Tibial artery (tissue), 4 donors: Measurements from ENCODE around the gene DYRK4.

ENCODE experiments used
- DNase-seq, 2 donors: peaks; one replicate each; pipeline ENCODE4 v3.0.0-alpha.2; 2019
- H3K27ac ChIP-seq, 2 donors: fragments of 200-600 bp; sonication (generic) in 1 of 2; 1 replicate in 1 of 2; 2 replicates in 1 of 2; pipeline ENCODE4 v1.5.1; 2018 to 2019; ENCODE audit warnings: mild to moderate bottlenecking in 1 of 2
- H3K27me3 ChIP-seq, 2 donors: fragments of 200-600 bp; sonication (generic) in 1 of 2; one replicate each; pipeline versions ENCODE4 v1.5.1 to v1.6.0; 2016 to 2019
- H3K36me3 ChIP-seq, 3 donors: fragments of 200-600 bp; sonication (generic) in 2 of 3; one replicate each; pipeline ENCODE4 v1.5.1; 2016 to 2019; ENCODE audit warnings: mild to moderate bottlenecking in 2 of 3
- H3K4me1 ChIP-seq, 4 donors: fragments of 200-600 bp; sonication (generic) in 2 of 4; 1 replicate in 3 of 4; 2 replicates in 1 of 4; pipeline ENCODE4 v1.5.1; 2016 to 2019
- H3K4me3 ChIP-seq, 2 donors: fragments of 200-600 bp; sonication (generic) in 1 of 2; 1 replicate in 1 of 2; 2 replicates in 1 of 2; pipeline ENCODE4 v1.5.1; 2018 to 2019; ENCODE audit warnings: mild to moderate bottlenecking in 2 of 2
- H3K9me3 ChIP-seq, 3 donors: fragments of 200-600 bp; sonication (generic) in 1 of 3; one replicate each; pipeline ENCODE4 v1.5.1; 2016 to 2019
- CTCF ChIP-seq, 2 experiments: fragments of 200-600 bp in 1 of 2; fragments of 450-650 bp in 1 of 2; IDR thresholded peaks; one replicate each; pipeline ENCODE4 v1.5.1; 2017 to 2019; ENCODE audit warnings: antibody characterized with exemption in 2 of 2, mild to moderate bottlenecking in 1 of 2, moderate library complexity in 1 of 2
- intact Hi-C: fragments of 100-400 bp; cut with DNase I; formaldehyde crosslinking; loops from one replicate; pipeline ENCODE4 v1.15.0; 2023; ENCODE audit warnings: low total_unique reads

DYRK4 gene

GRCh38 chr12:4530982-4531586 is 30.9 kb upstream of the DYRK4 start:
- Histone ChIP-seq H3K4me1 (no peaks in the 10 kb centered on the region), H3K4me3 (no peak overlapping the region), H3K36me3 (peaks cover 12 to 61% (median 36%) of the 10 kb centered on the region in 3 donors), H3K27ac (no peak overlapping the region), H3K9me3 (no peaks in the 10 kb centered on the region), H3K27me3 (no peaks in the 10 kb centered on the region)
- no peak for DNase-seq
- TF ChIP-seq CTCF (IDR thresholded peaks at IDR 0.05) = no peak
- intact Hi-C loops = loop anchor here (10.0 kb wide), 2 partner anchors 114 to 226 kb away; partner anchors contain the start of genes AKAP3 and NDUFA9

GRCh38 chr12:4535092-4535491 is 26.9 kb upstream of the DYRK4 start:
- peaks cover 12 to 42% (median 34%) of the 10 kb centered on the region in 3 donors for H3K36me3 ChIP-seq
- H3K4me1 ChIP-seq = peaks cover 0 to 17% (median 14%) of the 10 kb centered on the region in 4 donors
- DNase-seq = no peak
- H3K9me3 ChIP-seq = no peaks in the 10 kb centered on the region
- no peak for TF ChIP-seq CTCF (IDR thresholded peaks at IDR 0.05)
- no peak overlapping the region for H3K27ac ChIP-seq
- no peak overlapping the region for H3K4me3 ChIP-seq
- H3K27me3 ChIP-seq = no peaks in the 10 kb centered on the region
- intact Hi-C loops = loop anchor here (10.0 kb wide), 2 partner anchors 110 to 230 kb away; partner anchors contain the start of genes AKAP3 and NDUFA9

GRCh38 chr12:4535871-4536270 is 26.1 kb upstream of the DYRK4 start:
- Histone ChIP-seq H3K36me3 (peaks cover 12 to 36% (median 34%) of the 10 kb centered on the region in 3 donors), H3K27me3 (no peaks in the 10 kb centered on the region), H3K27ac (no peak overlapping the region), H3K4me1 (peaks cover 0 to 17% (median 14%) of the 10 kb centered on the region in 4 donors), H3K4me3 (no peak overlapping the region), H3K9me3 (no peaks in the 10 kb centered on the region)
- DNase-seq = no peak
- intact Hi-C loops = loop anchor here (10.0 kb wide), 2 partner anchors 109 to 231 kb away; partner anchors contain the start of genes AKAP3 and NDUFA9
- no peak for TF ChIP-seq CTCF (IDR thresholded peaks at IDR 0.05)

GRCh38 chr12:4538207-4539160 is 23.5 kb upstream of the DYRK4 start, which contains the start of gene RAD51AP1:
Gene RAD51AP1 (plus strand): TSS chr12:4538890. CDS start chr12:4538940, 50 bp downstream.
- TF ChIP-seq CTCF (IDR thresholded peaks at IDR 0.05) = no peak
- H3K27me3 ChIP-seq = no peaks in the 10 kb centered on the region
- intact Hi-C loops = loop anchor here (10.0 kb wide), 2 partner anchors 106 to 234 kb away; partner anchors contain the start of genes AKAP3 and NDUFA9
- peaks cover 8 to 15% (median 11%) of the 10 kb centered on the region in 3 donors for H3K36me3 ChIP-seq
- peak; percentile 90 to 96 for DNase-seq
- no peaks in the 10 kb centered on the region for H3K9me3 ChIP-seq
- peak within 1 kb of the TSS; percentile 64 to 77 for H3K4me3 ChIP-seq
- peak within 1 kb of the TSS; percentile 81 to 89 for H3K27ac ChIP-seq
- peaks cover 0 to 17% (median 14%) of the 10 kb centered on the region in 4 donors for H3K4me1 ChIP-seq

- intact Hi-C loops = loop anchor here (10.0 kb wide), 2 partner anchors 105 to 235 kb away; partner anchors contain the start of genes AKAP3 and NDUFA9
- no peak for DNase-seq
- Histone ChIP-seq H3K27me3 (no peaks in the 10 kb centered on the region), H3K36me3 (peaks cover 2 to 6% (median 4%) of the 10 kb centered on the region in 3 donors), H3K27ac (peak overlapping the region; percentile 81 to 89), H3K9me3 (no peaks in the 10 kb centered on the region), H3K4me3 (peak overlapping the region; percentile 64 to 77), H3K4me1 (peaks cover 0 to 17% (median 14%) of the 10 kb centered on the region in 4 donors)
- no peak for TF ChIP-seq CTCF (IDR thresholded peaks at IDR 0.05)
These were observed 22.7 kb upstream of the DYRK4 start for GRCh38 chr12:4539167-4539870.
